MM.1S (cell line): ENCODE measurements around the gene TRIM15.
"Not testable (repeated sequence)": the region's sequence is repeated elsewhere in the genome, so short reads cannot be mapped to it uniquely, and the experiment has no call there.

ENCODE experiments used
- DNase-seq: peaks from one replicate; pipeline ENCODE4 v3.0.0-alpha.2; 2015
- H2AFZ ChIP-seq: fragments of 300-600 bp; sonication (generic); 2 replicates; pipeline ENCODE4 v1.6.0; 2016; ENCODE audit warnings: antibody characterized with exemption, low read length
- H3F3A ChIP-seq: fragments of 300-600 bp; sonication (generic); 2 replicates; pipeline ENCODE4 v1.6.1; 2016; ENCODE audit warnings: mild to moderate bottlenecking, antibody characterized with exemption, low read length, moderate library complexity, mixed read lengths; ENCODE audit not compliant: insufficient read depth
- H3K27ac ChIP-seq: fragments of 300-600 bp; sonication (generic); 2 replicates; pipeline ENCODE4 v1.5.1; 2016; ENCODE audit warnings: mild to moderate bottlenecking, low read length
- H3K27me3 ChIP-seq: fragments of 300-600 bp; sonication (generic); replicated peaks from 2 replicates; pipeline ENCODE4 v1.6.0; 2016; ENCODE audit warnings: low read length; ENCODE audit not compliant: insufficient read depth
- H3K36me3 ChIP-seq: fragments of 300-600 bp; sonication (generic); replicated peaks from 2 replicates; pipeline ENCODE4 v1.6.1; 2016; ENCODE audit warnings: mild to moderate bottlenecking, low read length, mixed read lengths; ENCODE audit not compliant: insufficient read depth
- H3K4me1 ChIP-seq: fragments of 300-600 bp; sonication (generic); 2 replicates; pipeline ENCODE4 v1.6.1; 2016; ENCODE audit warnings: low read length, mixed read lengths
- H3K4me2 ChIP-seq: fragments of 300-600 bp; sonication (generic); 2 replicates; pipeline ENCODE4 v1.6.0; 2016; ENCODE audit warnings: low read depth, low read length
- H3K4me3 ChIP-seq: fragments of 300-600 bp; sonication (generic); 2 replicates; pipeline ENCODE4 v1.5.1; 2016; ENCODE audit warnings: low read length, mixed read lengths
- H3K79me2 ChIP-seq: fragments of 300-600 bp; sonication (generic); 2 replicates; pipeline ENCODE4 v1.6.1; 2016; ENCODE audit warnings: mixed run types, low read length, mixed read lengths
- H3K9ac ChIP-seq: fragments of 300-600 bp; sonication (generic); 2 replicates; pipeline ENCODE4 v1.6.1; 2016; ENCODE audit warnings: low read length, mixed read lengths
- H3K9me2 ChIP-seq: fragments of 300-600 bp; sonication (generic); replicated peaks from 2 replicates; pipeline ENCODE4 v1.6.1; 2016; ENCODE audit warnings: mild to moderate bottlenecking, low read length, mixed read lengths; ENCODE audit not compliant: insufficient read depth
- H3K9me3 ChIP-seq: fragments of 300-600 bp; sonication (generic); replicated peaks from 2 replicates; pipeline ENCODE4 v1.6.1; 2016; ENCODE audit warnings: mild to moderate bottlenecking, low read length, mixed read lengths; ENCODE audit not compliant: insufficient read depth
- H4K20me1 ChIP-seq: fragments of 300-600 bp; sonication (generic); 2 replicates; pipeline ENCODE4 v1.6.1; 2016; ENCODE audit warnings: mild to moderate bottlenecking, low read length, moderate library complexity, mixed read lengths; ENCODE audit not compliant: insufficient read depth
- CTCF ChIP-seq: fragments of 300-600 bp; sonication (generic); IDR thresholded peaks from 2 replicates; pipeline ENCODE4 v1.5.1; 2016; ENCODE audit warnings: antibody characterized with exemption, low read length, mixed read lengths
- EZH2 ChIP-seq: fragments of 300-600 bp; sonication (generic); optimal IDR thresholded peaks from 2 replicates; pipeline ENCODE3; 2017; ENCODE audit warnings: low read depth, mild to moderate bottlenecking, antibody characterized with exemption, low read length, mixed read lengths
- EZH2phosphoT487 ChIP-seq: fragments of 300-600 bp; sonication (generic); IDR thresholded peaks from 2 replicates; pipeline ENCODE4 v1.6.1; 2018; ENCODE audit warnings: antibody characterized with exemption, low read length

The TRIM15 gene

GRCh38 chr6:30162265-30163089 is 869 bp upstream of the TRIM15 start:
- Histone ChIP-seq H3K79me2 (no peaks in the 10 kb centered on the region), H3K4me2 (peak overlapping the region; percentile 22; the same call in 1 of the 2 replicates), H3F3A (peaks cover 4% of the 10 kb centered on the region; the same call in 1 of the 2 replicates), H3K9me3 (no peaks in the 10 kb centered on the region), H3K4me1 (peaks cover 5% of the 10 kb centered on the region; the same call in 1 of the 2 replicates), H3K9me2 (no peaks in the 10 kb centered on the region), H3K4me3 (no peak overlapping the region; the same call in 1 of the 2 replicates), H2AFZ (no peak overlapping the region), H3K36me3 (no peaks in the 10 kb centered on the region), H3K27ac (no peak overlapping the region), H4K20me1 (no peaks in the 10 kb centered on the region), H3K27me3 (0 out of 2 replicates have a peak, but pooled peaks cover 5% of the 10 kb centered on the region), H3K9ac (no peak overlapping the region)
- TF ChIP-seq CTCF (no peak), EZH2 (no peak), EZH2phosphoT487 (no peak)
- DNase-seq, result no peak

- Histone ChIP-seq H3K4me1 (no peaks in the 10 kb centered on the region), H3K4me2 (no peak overlapping the region), H3K9ac (no peak overlapping the region)
Observed at GRCh38 chr6:30163918-30164654, 740 bp downstream of the TRIM15 start.

GRCh38 chr6:30164714-30165113 is 1.4 kb downstream of the TRIM15 start:
- Histone ChIP-seq H3K4me1 (no peaks in the 10 kb centered on the region), H2AFZ (no peak overlapping the region), H4K20me1 (no peaks in the 10 kb centered on the region), H3K4me2 (no peak overlapping the region), H3K4me3 (no peak overlapping the region), H3K27me3 (0 out of 2 replicates have a peak, but pooled peaks cover 5% of the 10 kb centered on the region), H3K36me3 (no peaks in the 10 kb centered on the region), H3K27ac (no peak overlapping the region), H3F3A (no peaks in the 10 kb centered on the region), H3K9me3 (no peaks in the 10 kb centered on the region), H3K9ac (no peak overlapping the region), H3K9me2 (no peaks in the 10 kb centered on the region), H3K79me2 (no peaks in the 10 kb centered on the region)
- no peak for TF ChIP-seq CTCF
- TF ChIP-seq EZH2, result no peak
- no peak for TF ChIP-seq EZH2phosphoT487
- no peak for DNase-seq

More at GRCh38 chr6:30163918-30164654, 740 bp downstream of the TRIM15 start:
- DNase-seq, result no peak
- H3K9me3 ChIP-seq, result no peaks in the 10 kb centered on the region
- no peaks in the 10 kb centered on the region for H3K36me3 ChIP-seq
- no peak overlapping the region for H2AFZ ChIP-seq
- no peak for TF ChIP-seq EZH2phosphoT487
- TF ChIP-seq CTCF, result no peak
- no peak for TF ChIP-seq EZH2
- no peaks in the 10 kb centered on the region for H4K20me1 ChIP-seq
- no peak overlapping the region for H3K27ac ChIP-seq
- no peak overlapping the region for H3K4me3 ChIP-seq
- no peaks in the 10 kb centered on the region for H3K79me2 ChIP-seq
- H3F3A ChIP-seq, result no peaks in the 10 kb centered on the region
- H3K27me3 ChIP-seq, result 0 out of 2 replicates have a peak, but pooled peaks cover 5% of the 10 kb centered on the region
- no peaks in the 10 kb centered on the region for H3K9me2 ChIP-seq

- not testable (repeated sequence) for H3K9me3 ChIP-seq, H3K9me2 ChIP-seq, H4K20me1 ChIP-seq, H3K4me1 ChIP-seq, H3K27me3 ChIP-seq, H3K36me3 ChIP-seq, H3K27ac ChIP-seq, H3K79me2 ChIP-seq, H3K9ac ChIP-seq, H2AFZ ChIP-seq, H3K4me2 ChIP-seq, H3K4me3 ChIP-seq, H3F3A ChIP-seq, DNase-seq
Observed at GRCh38 chr6:30165238-30165637, 1.9 kb downstream of the TRIM15 start.
